Upper lobe of left lung (tissue), 4 donors: Measurements from ENCODE around the gene HINFP.

Source experiments
- EP300 ChIP-seq, 4 donors: sonication (generic); formaldehyde crosslinking; IDR thresholded peaks; one replicate each; pipeline ENCODE4 v1.5.1; 2017; ENCODE audit warnings: antibody characterized with exemption in 4 of 4, control low read depth in 2 of 4
- POLR2A ChIP-seq, 4 donors: fragments of 450-650 bp; IDR thresholded peaks; one replicate each; pipeline ENCODE4 v1.5.1; 2016 to 2017; ENCODE audit warnings: antibody characterized with exemption in 4 of 4, mild to moderate bottlenecking in 2 of 4
- TF ChIP-seq, protein P1 (sequence below), 6 experiments: fragments of 450-650 bp in 4 of 6; fragments of 200-600 bp in 2 of 6; sonication (generic) in 2 of 6; IDR thresholded peaks; one replicate each; pipeline ENCODE4 v1.5.1; 2016 to 2019; ENCODE audit warnings: antibody characterized with exemption in 6 of 6

GRCh38 chr11:119111361-119111925 lies 9.9 kb upstream of the HINFP start:
- TF ChIP-seq, protein P1, sequence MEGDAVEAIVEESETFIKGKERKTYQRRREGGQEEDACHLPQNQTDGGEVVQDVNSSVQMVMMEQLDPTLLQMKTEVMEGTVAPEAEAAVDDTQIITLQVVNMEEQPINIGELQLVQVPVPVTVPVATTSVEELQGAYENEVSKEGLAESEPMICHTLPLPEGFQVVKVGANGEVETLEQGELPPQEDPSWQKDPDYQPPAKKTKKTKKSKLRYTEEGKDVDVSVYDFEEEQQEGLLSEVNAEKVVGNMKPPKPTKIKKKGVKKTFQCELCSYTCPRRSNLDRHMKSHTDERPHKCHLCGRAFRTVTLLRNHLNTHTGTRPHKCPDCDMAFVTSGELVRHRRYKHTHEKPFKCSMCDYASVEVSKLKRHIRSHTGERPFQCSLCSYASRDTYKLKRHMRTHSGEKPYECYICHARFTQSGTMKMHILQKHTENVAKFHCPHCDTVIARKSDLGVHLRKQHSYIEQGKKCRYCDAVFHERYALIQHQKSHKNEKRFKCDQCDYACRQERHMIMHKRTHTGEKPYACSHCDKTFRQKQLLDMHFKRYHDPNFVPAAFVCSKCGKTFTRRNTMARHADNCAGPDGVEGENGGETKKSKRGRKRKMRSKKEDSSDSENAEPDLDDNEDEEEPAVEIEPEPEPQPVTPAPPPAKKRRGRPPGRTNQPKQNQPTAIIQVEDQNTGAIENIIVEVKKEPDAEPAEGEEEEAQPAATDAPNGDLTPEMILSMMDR (IDR thresholded peaks at IDR 0.05) = no peak
- TF ChIP-seq POLR2A (IDR thresholded peaks at IDR 0.05) (no peak), EP300 (IDR thresholded peaks at IDR 0.05) (no peak)
